Panc1 (cell line): ENCODE data around the gene ATP13A1.

ENCODE experiments used
- CTCF ChIP-seq: fragments of 450-650 bp; IDR thresholded peaks from 2 replicates; pipeline ENCODE4 v1.5.1; 2017; ENCODE audit warnings: mild to moderate bottlenecking
- POLR2AphosphoS5 ChIP-seq: IDR thresholded peaks from 2 replicates; pipeline ENCODE4 v1.6.1; 2012; ENCODE audit warnings: mild to moderate bottlenecking, low read depth, low read length, moderate library complexity

GRCh38 chr19:19662344-19662743, 1.1 kb downstream of the ATP13A1 start:
- no peak for TF ChIP-seq POLR2AphosphoS5
- TF ChIP-seq CTCF = no peak
